Suprapubic skin (tissue), 4 donors: ENCODE data around the gene TBC1D4. TPM values are rescaled to one million over a fixed set of nuclear protein-coding genes. Genes with fewer than 3 reads are reported as not detected.

Source experiments
- DNase-seq, 2 donors: peaks; one replicate each; pipeline ENCODE4 v3.0.0-alpha.2; 2019; ENCODE audit warnings: low spot score in 2 of 2
- H3K27ac ChIP-seq: fragments of 200-600 bp; sonication (generic); one replicate; pipeline ENCODE4 v1.5.1; 2019
- H3K27me3 ChIP-seq: fragments of 200-600 bp; sonication (generic); one replicate; pipeline ENCODE4 v1.5.1; 2019
- H3K36me3 ChIP-seq: fragments of 200-600 bp; sonication (generic); one replicate; pipeline ENCODE4 v1.5.1; 2019
- H3K4me1 ChIP-seq: fragments of 200-600 bp; sonication (generic); one replicate; pipeline ENCODE4 v1.5.1; 2019
- H3K4me3 ChIP-seq: fragments of 200-600 bp; sonication (generic); one replicate; pipeline ENCODE4 v1.5.1; 2019; ENCODE audit warnings: mild to moderate bottlenecking
- H3K9me3 ChIP-seq: fragments of 200-600 bp; sonication (generic); one replicate; pipeline ENCODE4 v1.5.1; 2019
- CTCF ChIP-seq, 2 donors: fragments of 200-600 bp in 1 of 2; fragments of 450-650 bp in 1 of 2; sonication (generic) in 1 of 2; IDR thresholded peaks; one replicate each; pipeline ENCODE4 v1.5.1; 2016 to 2019; ENCODE audit warnings: antibody characterized with exemption in 2 of 2, mild to moderate bottlenecking in 1 of 2, moderate library complexity in 1 of 2
- EP300 ChIP-seq: sonication (generic); formaldehyde crosslinking; IDR thresholded peaks from one replicate; pipeline ENCODE4 v1.6.1; 2017; ENCODE audit warnings: antibody characterized with exemption
- POLR2A ChIP-seq, 2 donors: fragments of 450-650 bp; IDR thresholded peaks; one replicate each; pipeline ENCODE4 v1.6.1; 2017; ENCODE audit warnings: antibody characterized with exemption in 2 of 2, mild to moderate bottlenecking in 2 of 2, moderate library complexity in 2 of 2
- POLR2AphosphoS5 ChIP-seq, 3 donors: sonication (generic); formaldehyde crosslinking; IDR thresholded peaks; one replicate each; pipeline ENCODE4 v1.6.1; 2017; ENCODE audit warnings: antibody characterized with exemption in 3 of 3
- WGBS: methylation state at CpG from one replicate; pipeline ENCODE4 v1.1.5; 2018; 5-methylcytosine and 5-hydroxymethylcytosine counted together
- total RNA-seq, 4 donors: library from RNA; depleted of rRNA; stranded (reverse); fragments of >200 nt; gene quantifications; one replicate each; pipeline ENCODE4 v1.1.0, GENCODE V29; 2016

The TBC1D4 gene
- total RNA-seq, 4 donors from 2014 or later: 54.3 to 110 (median 72.7) TPM

- DNase-seq: no peak
- TF ChIP-seq CTCF (IDR thresholded peaks at IDR 0.05) (no peak), POLR2A (IDR thresholded peaks at IDR 0.05) (no peak), POLR2AphosphoS5 (IDR thresholded peaks at IDR 0.05) (no peak), EP300 (no peak)
- no peak overlapping the region for H3K27ac ChIP-seq
- no peaks in the 10 kb centered on the region for H3K36me3 ChIP-seq
- 74% methylated on average over 2 of the region's 2 CpGs for WGBS
- H3K27me3 ChIP-seq: no peaks in the 10 kb centered on the region
- H3K9me3 ChIP-seq: peaks cover 7% of the 10 kb centered on the region
- H3K4me1 ChIP-seq: no peaks in the 10 kb centered on the region
- no peak overlapping the region for H3K4me3 ChIP-seq
Measured at GRCh38 chr13:75399168-75399878, 82.6 kb downstream of the TBC1D4 start.

DNA sequence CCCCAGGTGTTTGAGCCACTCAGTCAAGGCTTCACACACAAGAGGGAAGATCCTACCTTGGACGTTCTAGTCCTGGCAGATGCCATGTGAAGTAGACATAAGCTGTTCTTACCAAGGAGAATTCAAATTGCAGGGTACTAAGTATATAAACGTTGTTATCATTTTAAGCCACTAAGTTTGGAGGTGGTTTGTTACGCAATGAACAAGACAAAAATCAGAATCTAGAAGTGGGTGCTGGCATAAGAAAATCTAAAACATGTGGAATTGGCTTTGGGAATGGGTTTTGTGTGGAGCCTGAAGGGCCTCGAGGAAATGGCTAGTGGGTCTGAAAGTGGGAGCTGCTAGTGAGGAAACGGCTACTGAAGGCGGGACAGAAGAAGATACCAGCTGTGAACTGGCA is 83.9 kb downstream of the TBC1D4 start:
- Histone ChIP-seq H3K9me3 (peaks cover 7% of the 10 kb centered on the region), H3K27ac (no peak overlapping the region), H3K27me3 (no peaks in the 10 kb centered on the region), H3K36me3 (no peaks in the 10 kb centered on the region), H3K4me1 (no peaks in the 10 kb centered on the region), H3K4me3 (no peak overlapping the region)
- WGBS: 91% methylated on average over 6 of the region's 6 CpGs
- TF ChIP-seq POLR2AphosphoS5 (IDR thresholded peaks at IDR 0.05): no peak
- no peak for TF ChIP-seq POLR2A (IDR thresholded peaks at IDR 0.05)
- no peak for TF ChIP-seq EP300
- TF ChIP-seq CTCF (IDR thresholded peaks at IDR 0.05): no peak
- DNase-seq: no peak

- TF ChIP-seq EP300 (no peak), CTCF (IDR thresholded peaks at IDR 0.05) (no peak), POLR2AphosphoS5 (IDR thresholded peaks at IDR 0.05) (no peak), POLR2A (IDR thresholded peaks at IDR 0.05) (no peak)
- H3K27me3 ChIP-seq: no peaks in the 10 kb centered on the region
- no peaks in the 10 kb centered on the region for H3K4me1 ChIP-seq
- WGBS: 74% methylated on average over 4 of the region's 4 CpGs
- H3K4me3 ChIP-seq: no peak overlapping the region
- DNase-seq: no peak
- H3K27ac ChIP-seq: no peak overlapping the region
- peaks cover 7% of the 10 kb centered on the region for H3K9me3 ChIP-seq
- no peaks in the 10 kb centered on the region for H3K36me3 ChIP-seq
Measured at GRCh38 chr13:75395901-75396300, 86.1 kb downstream of the TBC1D4 start.

- H3K36me3 ChIP-seq: no peaks in the 10 kb centered on the region
- H3K4me3 ChIP-seq: no peak overlapping the region
- no peak for DNase-seq
- WGBS: 53% methylated on average over 5 of the region's 5 CpGs
- peaks cover 7% of the 10 kb centered on the region for H3K9me3 ChIP-seq
- H3K27me3 ChIP-seq: no peaks in the 10 kb centered on the region
- no peaks in the 10 kb centered on the region for H3K4me1 ChIP-seq
- no peak overlapping the region for H3K27ac ChIP-seq
- no peak for TF ChIP-seq CTCF (IDR thresholded peaks at IDR 0.05)
- no peak for TF ChIP-seq POLR2AphosphoS5 (IDR thresholded peaks at IDR 0.05)
- TF ChIP-seq POLR2A (IDR thresholded peaks at IDR 0.05): no peak
- no peak for TF ChIP-seq EP300
Measured at GRCh38 chr13:75395066-75395465, 86.9 kb downstream of the TBC1D4 start.

DNA sequence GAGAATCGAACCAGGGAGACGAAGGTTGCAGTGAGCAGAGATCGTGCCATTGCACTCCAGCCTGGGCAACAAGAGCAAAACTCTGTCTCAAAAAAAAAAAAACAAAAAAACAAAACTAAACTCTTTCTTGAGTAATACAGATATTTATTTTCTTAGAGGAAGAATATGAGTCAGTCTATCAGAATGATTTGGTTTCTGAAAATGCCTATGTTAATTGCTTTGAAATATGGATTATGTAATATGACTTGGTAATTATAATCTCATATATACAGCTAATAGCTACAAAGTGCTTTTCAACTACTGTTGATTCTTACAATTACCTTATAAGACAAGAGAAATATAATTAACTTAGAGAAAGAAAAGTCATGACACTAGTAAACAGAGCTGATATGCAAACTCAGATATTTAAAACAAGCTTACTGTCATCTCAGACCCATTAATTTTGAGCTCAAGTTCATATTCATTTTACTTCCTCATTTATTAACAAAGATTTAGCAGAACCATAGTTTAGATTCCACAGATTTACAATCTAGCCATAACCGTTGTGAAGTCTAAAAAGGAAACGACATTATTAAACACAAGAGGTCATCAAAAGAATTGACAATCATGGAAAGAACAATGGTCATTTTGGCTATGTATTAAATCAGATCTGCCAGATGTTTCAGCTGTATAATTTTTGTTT is 88.0 kb downstream of the TBC1D4 start:
- no peak for DNase-seq
- Histone ChIP-seq H3K4me1 (no peaks in the 10 kb centered on the region), H3K36me3 (no peaks in the 10 kb centered on the region), H3K4me3 (no peak overlapping the region), H3K27ac (no peak overlapping the region), H3K9me3 (peaks cover 2% of the 10 kb centered on the region), H3K27me3 (no peaks in the 10 kb centered on the region)
- WGBS: 84% methylated on average over 5 of the region's 5 CpGs
- TF ChIP-seq POLR2A (IDR thresholded peaks at IDR 0.05): no peak
- TF ChIP-seq EP300: no peak
- no peak for TF ChIP-seq POLR2AphosphoS5 (IDR thresholded peaks at IDR 0.05)
- no peak for TF ChIP-seq CTCF (IDR thresholded peaks at IDR 0.05)
